ENCODE data around the gene HCAR2.
"Not testable (repeated sequence)": the region's sequence is repeated elsewhere in the genome, so short reads cannot be mapped to it uniquely, and the experiment has no call there.

HCAR2 gene

GRCh38 chr12:122702890-122703611, at the start of gene HCAR2:
Gene HCAR2 (minus strand): TSS chr12:122703357. CDS start chr12:122703283, 74 bp downstream.
- DNase-seq (ENCODE audit: low spot score): not testable (repeated sequence)

- DNase-seq (ENCODE audit: low spot score): peak; percentile 96
Measured at GRCh38 chr12:122752464-122753318, 49.5 kb upstream of the HCAR2 start, which contains the start of gene DENR. Gene DENR (plus strand): TSS chr12:122752824. CDS start chr12:122753702, 878 bp downstream.

- DNase-seq (ENCODE audit: low spot score): not testable (repeated sequence)
Measured at GRCh38 chr12:122750781-122751515, 47.8 kb upstream of the HCAR2 start.

GRCh38 chr12:122749569-122750332, 46.6 kb upstream of the HCAR2 start:
- DNase-seq (ENCODE audit: low spot score): peak; percentile 29

- no peak for DNase-seq (ENCODE audit: low spot score)
Measured at GRCh38 chr12:122747224-122748135, 44.3 kb upstream of the HCAR2 start.

GRCh38 chr12:122743895-122744525, 40.9 kb upstream of the HCAR2 start:
- no peak for DNase-seq (ENCODE audit: low spot score)

GRCh38 chr12:122740351-122740750, 37.2 kb upstream of the HCAR2 start:
- DNase-seq (ENCODE audit: low spot score): no peak

GRCh38 chr12:122738571-122738970, 35.4 kb upstream of the HCAR2 start:
- peak; percentile 55 for DNase-seq (ENCODE audit: low spot score)

- DNase-seq (ENCODE audit: low spot score): no peak
Measured at GRCh38 chr12:122732611-122733010, 29.5 kb upstream of the HCAR2 start.

- DNase-seq (ENCODE audit: low spot score): no peak
Measured at GRCh38 chr12:122732170-122732569, 29.0 kb upstream of the HCAR2 start.

GRCh38 chr12:122730215-122731014, 27.3 kb upstream of the HCAR2 start, which contains the start of gene HCAR1:
Gene HCAR1 (minus strand): TSS chr12:122730844. CDS start chr12:122730339, 505 bp downstream.
- no peak for DNase-seq (ENCODE audit: low spot score)

- no peak for DNase-seq (ENCODE audit: low spot score)
Measured at GRCh38 chr12:122729583-122730214, 26.5 kb upstream of the HCAR2 start.

GRCh38 chr12:122726080-122726558, 23.0 kb upstream of the HCAR2 start:
- peak; percentile 59 for DNase-seq (ENCODE audit: low spot score)

- no peak for DNase-seq (ENCODE audit: low spot score)
Measured at GRCh38 chr12:122725452-122726079, 22.4 kb upstream of the HCAR2 start.

- DNase-seq (ENCODE audit: low spot score): no peak
Measured at GRCh38 chr12:122724641-122725243, 21.6 kb upstream of the HCAR2 start.

GRCh38 chr12:122722387-122722786, 19.2 kb upstream of the HCAR2 start:
- DNase-seq (ENCODE audit: low spot score): no peak

GRCh38 chr12:122721057-122721545, 17.9 kb upstream of the HCAR2 start:
- no peak for DNase-seq (ENCODE audit: low spot score)
